ENCODE results near the gene PMEPA1. TPM values are rescaled to one million over a fixed set of nuclear protein-coding genes. Genes with fewer than 3 reads are reported as not detected.
A peak's percentile ranks its signal among the peaks of the same experiment; 100 is the strongest.

The PMEPA1 gene, protein sequence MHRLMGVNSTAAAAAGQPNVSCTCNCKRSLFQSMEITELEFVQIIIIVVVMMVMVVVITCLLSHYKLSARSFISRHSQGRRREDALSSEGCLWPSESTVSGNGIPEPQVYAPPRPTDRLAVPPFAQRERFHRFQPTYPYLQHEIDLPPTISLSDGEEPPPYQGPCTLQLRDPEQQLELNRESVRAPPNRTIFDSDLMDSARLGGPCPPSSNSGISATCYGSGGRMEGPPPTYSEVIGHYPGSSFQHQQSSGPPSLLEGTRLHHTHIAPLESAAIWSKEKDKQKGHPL
- 10 to 100 TPM; 28.3 to 60.3 TPM for total RNA-seq
- long read RNA-seq, full-length matches to known transcripts: 10 of 24 reads
- long read RNA-seq, partial matches to known transcripts: 2 of 24 reads
- long read RNA-seq, other reads (novel, unspliced or antisense): 12 of 24 reads

DNA sequence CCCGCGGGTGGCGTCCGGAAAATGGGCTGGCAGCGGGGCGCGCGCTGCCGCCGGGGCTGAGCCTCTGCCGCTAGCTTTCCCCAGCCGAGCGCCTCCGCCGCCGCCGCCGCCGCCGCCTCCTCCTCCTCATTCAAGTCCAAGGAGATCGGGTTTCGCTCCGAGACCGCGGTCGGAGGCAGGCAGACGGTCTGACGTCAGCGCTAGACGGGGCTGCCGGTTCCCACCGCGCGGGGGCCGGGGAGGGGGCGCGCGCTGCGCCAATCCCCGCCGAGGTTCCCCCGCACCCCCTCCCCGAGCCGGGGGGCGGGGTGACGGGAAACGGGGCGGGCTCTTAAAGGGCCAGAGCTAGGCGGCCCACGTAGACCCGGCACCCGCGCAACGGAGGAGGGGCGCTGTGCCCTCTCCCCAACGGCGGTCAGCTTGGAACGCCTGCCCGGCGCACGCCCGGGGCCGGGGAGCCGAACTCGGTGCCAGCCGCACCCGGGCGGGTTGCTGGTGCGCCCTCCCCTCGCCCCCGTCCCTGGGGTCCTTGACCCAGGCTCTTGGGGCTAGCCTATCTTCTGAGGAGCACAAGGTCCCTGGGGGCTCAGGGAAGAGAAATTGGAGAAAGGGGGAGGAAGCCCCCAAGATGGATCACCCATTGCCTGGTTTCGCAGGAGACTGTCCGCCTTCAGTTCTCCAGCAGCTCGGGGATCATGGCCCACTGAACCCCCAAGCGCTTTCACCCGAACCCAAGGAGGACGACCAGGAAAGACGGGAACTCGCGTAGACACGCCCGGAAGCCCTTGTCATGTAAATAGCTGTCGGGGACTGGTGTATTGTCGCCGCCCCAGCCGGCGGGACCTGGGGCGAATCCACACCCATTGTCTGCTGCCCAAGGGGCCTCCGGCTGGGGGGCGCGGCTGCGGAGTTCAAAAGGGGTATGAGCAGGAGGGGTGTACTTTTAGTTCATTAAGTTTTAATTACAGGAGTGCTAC, at the start of gene PMEPA1:
Gene PMEPA1 (minus strand): TSS at position 193 of the 977 bp plus-strand sequence. CDS start 433 bp downstream, outside the sequence.
- peak; percentile 92 to 94 for ATAC-seq
- intact Hi-C loops (cut with DNase I): loop anchor here in 1 of 2 donors (5.0 kb wide), 2 partner anchors 38 to 53 kb away; no protein-coding TSS in a partner anchor

DNA sequence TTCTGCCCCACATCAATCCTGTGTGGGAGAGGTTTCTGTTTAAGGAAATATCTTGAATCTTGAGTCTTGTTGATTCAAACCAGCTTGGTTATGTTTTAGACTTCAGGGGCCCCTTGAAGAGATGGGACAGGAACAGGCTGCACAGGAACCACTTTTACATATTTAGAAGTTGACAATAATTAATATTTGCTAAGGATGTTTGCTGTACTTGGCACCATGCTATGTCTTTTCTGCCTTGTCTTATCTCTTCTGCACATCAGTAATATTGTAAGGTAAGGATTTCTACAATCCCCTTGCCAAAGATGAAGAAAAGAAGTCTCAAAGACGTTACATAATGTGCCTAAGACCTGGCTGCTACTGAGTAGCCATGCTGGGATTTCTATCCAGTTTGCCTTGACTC, 48.0 kb upstream of the PMEPA1 start:
- no peak for DNase-seq
- ATAC-seq: no peak
- intact Hi-C loops (cut with DNase I): no loop called here

More for the DNA sequence above, at the start of gene PMEPA1:
- peak; percentile 96 for DNase-seq

DNA sequence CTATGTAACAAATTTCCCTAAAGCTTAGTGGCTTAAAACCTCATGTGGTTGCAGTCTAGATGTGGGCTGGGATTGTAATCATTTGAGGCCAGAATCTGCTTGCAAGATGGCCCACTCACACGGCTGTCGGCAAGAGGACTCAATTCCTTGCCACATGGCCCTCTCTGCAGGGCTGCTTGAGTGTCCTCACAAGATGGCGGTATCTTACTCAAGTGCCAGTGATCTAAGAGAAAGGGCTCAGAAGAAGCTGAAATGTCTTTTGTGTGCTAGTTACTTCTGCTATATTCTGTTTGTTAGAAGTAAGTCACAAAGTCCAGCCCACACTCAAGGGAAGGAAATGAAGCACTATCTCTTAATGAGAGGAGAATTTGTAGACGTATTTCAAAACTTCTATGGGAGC, 47.1 kb upstream of the PMEPA1 start:
- intact Hi-C loops (cut with DNase I): no loop called here
- no peak for ATAC-seq
- DNase-seq: no peak

DNA sequence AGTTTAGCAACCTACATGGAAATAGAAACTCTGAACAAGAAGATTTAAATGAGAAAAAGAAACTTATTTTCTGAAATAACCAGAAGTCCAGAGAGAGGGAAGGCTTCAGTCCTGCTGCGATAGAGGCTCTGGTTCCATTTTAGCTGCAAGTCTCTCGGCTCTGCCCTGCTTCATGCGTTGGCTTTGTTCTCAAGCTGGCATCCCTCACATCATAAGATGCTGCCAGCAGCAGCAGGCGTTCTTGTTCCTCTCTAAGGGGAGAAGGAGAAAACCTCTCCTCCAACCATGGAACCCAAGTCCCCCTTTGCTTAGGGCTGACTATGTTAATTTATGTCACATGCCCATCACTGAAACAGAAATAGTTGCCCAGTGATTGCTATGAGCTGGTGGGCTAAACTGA, 46.4 kb upstream of the PMEPA1 start:
- intact Hi-C loops (cut with DNase I): no loop called here
- DNase-seq (no peak), ATAC-seq (no peak)

DNA sequence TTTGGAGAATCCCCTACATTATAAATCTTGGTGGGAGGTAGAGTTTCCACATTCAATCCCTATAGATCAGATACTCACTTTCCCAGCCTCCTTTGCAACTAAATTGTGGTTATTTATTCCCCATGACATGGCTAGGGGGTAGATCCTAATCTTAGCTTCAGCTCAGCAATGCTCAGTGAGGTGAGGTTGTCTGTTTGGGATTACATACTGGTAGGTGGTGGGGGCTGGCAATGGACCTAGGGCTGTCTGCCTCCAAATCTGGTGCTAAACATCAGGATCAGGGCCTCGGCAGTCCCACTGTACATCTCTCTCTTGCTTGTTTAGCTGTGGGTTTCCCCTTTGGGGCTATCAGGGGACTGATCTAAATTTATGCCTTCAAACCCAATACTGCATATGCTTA, 45.8 kb upstream of the PMEPA1 start:
- ATAC-seq (no peak), DNase-seq (no peak)
- intact Hi-C loops (cut with DNase I): no loop called here

DNA sequence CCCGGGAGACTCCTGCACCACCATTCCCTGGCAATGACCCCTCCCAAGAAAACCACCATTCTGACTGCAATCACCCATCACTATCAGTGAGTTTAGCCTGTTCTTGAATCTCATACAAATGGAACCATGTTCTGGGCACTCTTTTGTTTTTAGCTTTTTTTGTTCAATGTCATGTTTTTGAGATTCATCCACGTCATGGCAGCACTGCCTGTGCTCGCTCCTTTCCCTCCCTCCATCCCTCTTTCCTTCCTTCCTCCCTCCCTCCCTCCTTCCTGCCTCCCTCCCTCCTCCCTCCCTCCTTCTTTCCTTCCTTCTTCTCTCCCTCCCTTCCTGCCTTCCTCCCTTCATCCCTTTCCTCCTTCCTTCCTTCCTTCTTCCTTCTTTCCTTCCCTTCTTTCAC, 44.4 kb upstream of the PMEPA1 start:
- DNase-seq (no peak), ATAC-seq (no peak)
- intact Hi-C loops (cut with DNase I): no loop called here

DNA sequence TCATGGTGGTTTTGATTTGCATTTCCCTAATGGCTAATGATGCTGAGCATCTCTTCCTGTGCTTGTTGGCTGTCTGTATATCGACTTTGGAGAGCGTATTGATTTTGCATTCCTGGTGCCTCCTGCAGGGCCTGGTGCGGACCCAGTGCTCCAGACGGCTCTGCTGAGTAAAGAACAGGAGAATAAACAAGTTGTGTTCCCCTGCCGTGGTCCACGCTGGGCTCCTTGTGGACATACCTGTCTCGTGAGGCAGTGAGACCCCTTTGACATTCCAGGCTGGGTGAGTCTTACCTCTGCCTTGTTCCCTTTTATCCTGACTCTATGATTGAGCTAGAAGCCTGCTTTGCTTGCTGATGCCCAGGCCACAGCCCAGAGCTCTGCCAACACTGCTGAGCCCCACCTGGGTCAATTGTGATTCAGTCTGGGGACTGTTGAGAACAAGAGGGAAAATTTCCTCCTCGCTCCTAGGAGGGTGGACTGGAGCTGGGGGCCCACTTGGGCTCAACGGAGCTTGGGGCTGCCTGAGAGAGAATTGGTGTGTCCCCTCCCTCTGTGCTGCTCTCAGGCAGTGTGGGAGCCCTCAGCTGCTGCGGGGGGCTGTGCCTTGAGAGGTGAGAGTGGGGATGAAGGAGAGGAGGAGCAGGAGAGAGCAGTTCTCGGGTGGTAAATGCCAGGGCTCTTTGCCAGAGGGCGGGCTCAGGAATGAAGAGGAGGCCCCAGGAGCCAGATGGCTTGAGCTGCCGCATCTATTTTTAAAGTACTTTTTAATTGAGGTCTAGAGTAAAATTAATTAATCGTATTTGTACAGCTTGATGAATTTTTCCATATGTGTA, 43.7 kb upstream of the PMEPA1 start:
- ATAC-seq (no peak), DNase-seq (no peak)
- intact Hi-C loops (cut with DNase I): no loop called here

DNA sequence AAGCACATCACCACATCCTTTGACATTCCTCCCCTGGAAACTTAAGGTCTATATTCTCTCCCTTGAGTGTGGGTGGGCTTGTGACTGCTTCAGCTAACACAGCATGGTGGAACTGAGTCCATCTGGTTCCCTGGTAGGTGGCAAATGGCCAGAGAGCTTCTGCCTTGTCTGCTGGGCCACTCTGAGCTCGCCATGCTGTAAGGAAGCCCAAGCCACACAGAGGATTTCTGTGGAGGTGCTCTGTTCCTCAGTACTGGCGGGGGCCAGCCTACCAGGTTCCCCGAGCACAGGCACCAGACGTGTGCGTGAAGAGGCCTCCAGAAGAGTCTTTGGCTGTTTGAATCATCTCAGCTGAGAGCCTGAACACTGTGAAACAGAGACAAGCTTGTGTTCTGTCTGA, 41.6 kb upstream of the PMEPA1 start:
- intact Hi-C loops (cut with DNase I): no loop called here
- DNase-seq (no peak), ATAC-seq (no peak)

DNA sequence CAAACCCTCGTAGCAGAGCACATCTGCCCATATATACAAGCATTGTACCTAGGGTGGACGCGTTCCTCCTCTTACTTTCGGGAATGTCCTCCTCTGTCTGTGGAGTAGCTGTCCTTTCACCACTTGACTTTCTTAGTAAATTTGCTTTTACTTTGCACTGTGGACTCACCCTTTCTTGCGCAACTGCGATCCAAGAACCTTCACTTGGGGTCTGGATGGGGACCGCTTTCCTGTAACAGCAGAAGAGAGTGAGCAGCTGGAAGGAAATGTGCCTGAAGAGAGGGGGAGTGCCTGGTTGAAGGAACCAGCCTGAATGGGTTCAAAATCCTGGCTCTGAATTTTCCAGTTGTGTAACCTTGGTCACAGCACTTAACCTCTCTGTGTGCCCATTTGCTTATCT, 40.1 kb upstream of the PMEPA1 start:
- intact Hi-C loops (cut with DNase I): no loop called here
- DNase-seq (no peak), ATAC-seq (no peak)

DNA sequence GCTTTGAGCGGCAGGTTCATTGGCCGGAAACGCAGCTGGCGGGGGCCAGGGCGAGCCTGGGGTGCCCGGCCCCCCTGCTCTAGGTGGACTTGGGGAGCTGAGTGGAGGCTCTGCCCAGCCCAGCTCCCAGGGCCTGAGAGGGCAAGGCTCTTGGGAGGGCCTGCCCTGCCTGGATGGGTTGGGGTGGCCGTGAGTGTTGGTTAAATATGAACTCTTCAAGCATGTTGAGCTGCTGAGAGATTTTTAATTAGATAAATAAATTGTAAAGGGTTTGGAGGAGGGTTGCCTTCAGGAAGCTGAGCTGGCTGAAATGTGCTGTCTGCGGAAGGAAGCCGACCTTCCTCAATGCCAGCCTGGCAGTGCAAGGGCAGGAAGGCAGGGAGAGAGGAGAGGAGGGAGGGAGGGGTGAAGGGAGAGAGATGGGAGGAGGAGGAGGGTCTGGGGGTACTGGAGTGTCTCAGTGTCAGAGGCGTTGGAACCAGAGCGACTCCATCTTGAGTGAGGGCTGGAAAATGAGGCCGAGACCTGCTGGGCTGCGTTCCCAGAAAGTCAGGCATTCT, 39.4 kb upstream of the PMEPA1 start:
- ATAC-seq (peak in 1 of 2 donors; percentile 34), DNase-seq (no peak)
- intact Hi-C loops (cut with DNase I): no loop called here

DNA sequence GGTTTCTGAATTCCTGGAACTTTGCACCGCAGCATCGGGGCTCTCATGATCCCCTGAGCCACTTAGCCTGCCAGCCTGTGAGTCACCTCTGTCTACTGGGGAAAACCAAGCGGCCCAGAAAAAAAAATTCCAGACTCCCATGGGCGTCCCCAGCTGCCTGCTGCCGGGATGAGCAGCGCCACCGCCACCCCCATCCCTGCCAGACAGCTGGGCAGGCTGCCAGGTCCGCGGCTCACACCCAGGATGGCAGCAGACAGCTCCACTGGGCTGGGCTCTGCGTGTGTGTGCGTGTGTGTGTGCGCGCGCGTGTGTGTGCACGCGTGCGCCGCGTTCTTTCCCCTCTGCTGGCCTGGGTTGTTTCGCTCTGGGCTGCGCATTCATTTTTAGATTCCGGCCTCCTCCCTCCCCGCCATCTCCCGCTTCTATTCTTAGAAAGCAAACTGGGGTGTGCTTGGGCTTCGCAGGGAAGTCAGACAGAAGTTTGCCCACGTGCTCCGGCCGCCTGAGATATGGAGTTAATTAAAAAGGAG, 38.9 kb upstream of the PMEPA1 start:
- ATAC-seq: peak; percentile 88 to 93
- intact Hi-C loops (cut with DNase I): no loop called here

DNA sequence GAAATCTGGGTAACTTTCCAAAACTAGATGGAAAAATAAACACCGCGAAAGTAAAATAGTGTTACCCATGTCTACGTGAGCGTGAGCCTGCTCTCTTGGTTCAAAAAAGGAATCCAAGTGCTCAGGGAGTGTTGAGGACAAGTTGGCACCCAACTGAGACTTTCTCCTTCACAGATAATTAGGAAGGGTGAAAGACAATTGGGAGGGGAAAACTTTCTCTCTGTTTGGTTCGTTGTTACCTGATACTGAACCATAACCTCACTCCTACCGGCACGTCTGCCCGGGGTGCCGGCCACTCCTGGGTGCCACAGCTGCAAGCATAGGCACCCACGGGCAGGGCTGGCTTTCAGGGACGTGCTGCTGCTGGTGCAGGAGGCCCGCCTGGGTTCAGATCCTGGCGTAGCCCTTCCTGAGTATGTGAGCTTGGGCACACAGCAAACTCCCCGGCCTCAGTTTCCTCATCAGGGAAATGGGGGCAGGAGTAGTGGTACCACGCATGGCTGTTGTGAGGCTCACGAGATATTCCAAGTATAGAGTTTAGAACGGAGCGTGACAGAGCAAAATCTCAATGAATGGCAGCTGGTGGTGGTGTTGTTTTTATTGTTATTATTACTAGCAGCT, 38.2 kb upstream of the PMEPA1 start:
- DNase-seq (no peak), ATAC-seq (peak; percentile 18 to 41)
- intact Hi-C loops (cut with DNase I): no loop called here

More for the DNA sequence above, 38.9 kb upstream of the PMEPA1 start:
- peak; percentile 86 for DNase-seq

DNA sequence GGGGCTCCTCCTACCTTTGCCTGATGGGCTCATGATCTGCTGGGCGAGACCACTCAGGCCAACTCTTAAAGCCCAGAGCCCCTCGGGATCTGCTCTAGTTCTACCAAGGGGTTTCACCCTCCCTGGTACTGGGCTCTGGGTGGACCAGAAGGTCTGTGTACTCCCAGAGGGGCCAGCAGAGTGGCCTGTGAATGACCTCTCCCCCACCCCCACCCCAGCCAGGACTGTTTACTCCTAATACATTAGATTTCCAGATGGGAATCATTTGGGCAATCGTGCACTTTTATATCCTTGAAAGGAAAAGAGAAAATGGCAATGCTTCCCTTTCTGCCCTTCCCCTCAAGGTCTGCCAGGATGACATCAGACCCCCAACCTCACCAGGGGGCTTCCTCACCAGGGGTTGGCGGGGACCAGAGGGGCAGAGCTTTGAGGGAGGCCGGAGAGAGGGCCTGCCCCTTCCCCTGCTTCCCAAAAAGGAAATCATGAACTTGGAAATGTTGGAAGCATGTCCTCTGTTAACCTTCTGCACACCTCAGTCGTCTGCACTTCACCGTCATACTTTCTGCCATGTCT, 37.1 kb upstream of the PMEPA1 start:
- DNase-seq (no peak), ATAC-seq (no peak)
- intact Hi-C loops (cut with DNase I): no loop called here

DNA sequence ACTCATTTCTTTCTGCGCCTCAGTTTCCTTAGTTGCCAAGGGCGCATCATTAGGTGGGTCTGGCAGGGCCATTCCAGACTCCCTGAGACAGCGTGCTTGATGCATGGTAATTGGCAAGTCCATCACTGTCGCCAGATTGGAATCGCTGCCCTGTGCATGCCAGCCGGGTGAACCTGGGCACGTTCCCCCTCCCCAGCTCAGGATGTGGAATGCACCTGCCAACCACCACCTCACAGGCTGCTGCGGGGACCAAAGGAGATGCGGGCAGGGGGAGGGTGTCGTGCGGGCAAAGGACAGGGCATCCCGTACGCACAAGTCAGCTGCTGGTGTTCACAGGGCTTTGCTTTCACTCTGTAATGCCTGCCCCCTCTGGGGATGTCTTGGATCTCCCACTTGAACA, 36.4 kb upstream of the PMEPA1 start:
- DNase-seq: no peak
- intact Hi-C loops (cut with DNase I): no loop called here
- no peak for ATAC-seq

DNA sequence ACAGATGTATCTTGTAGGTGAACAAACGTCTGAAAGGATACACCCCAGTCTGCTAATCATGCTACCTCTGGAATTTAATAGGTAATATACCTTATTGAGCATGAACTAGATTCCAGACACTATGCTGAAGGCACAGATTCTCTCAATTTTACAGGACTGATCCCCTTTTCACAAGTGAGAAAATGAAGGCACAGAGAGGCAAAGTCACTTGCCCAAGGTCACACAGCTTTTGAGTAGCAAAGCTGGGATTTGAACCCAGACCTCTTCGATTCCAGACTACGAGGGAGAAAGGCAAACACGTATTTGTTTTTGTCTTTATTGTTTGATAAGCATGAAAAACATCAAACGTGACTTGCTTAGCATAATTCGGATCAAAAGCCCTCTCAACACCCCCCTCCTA, 34.4 kb upstream of the PMEPA1 start:
- intact Hi-C loops (cut with DNase I): no loop called here
- no peak for ATAC-seq
- DNase-seq: no peak

DNA sequence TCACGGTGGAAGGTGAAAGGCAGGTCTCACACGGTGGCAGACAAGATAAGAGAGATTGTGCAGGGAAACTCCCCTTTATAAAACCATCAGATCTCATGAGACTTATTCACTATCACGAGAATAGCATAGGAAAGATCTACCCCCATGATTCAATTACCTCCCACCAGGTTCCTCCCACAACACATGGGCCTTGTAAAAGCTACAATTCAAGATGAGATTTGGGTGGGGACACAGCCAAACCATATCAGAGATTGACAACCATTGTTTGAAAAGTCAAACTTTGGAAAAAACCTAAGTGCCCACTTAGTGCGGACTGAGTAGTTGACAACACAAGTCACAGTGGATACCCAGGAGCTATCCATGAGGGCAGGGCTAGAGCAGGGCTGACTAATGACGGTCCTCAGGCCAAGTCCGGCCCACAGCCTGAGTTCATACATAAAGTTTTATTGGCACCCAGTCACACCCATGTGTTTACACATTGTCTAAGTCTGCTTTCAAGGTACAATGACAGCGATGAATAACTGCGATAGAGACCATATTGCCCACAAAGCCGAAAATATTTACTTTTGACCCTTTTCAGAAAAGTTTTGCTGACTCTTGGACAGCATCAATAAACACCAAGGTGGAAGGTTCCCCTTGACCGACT, 33.8 kb upstream of the PMEPA1 start:
- DNase-seq (no peak), ATAC-seq (no peak)
- intact Hi-C loops (cut with DNase I): no loop called here

DNA sequence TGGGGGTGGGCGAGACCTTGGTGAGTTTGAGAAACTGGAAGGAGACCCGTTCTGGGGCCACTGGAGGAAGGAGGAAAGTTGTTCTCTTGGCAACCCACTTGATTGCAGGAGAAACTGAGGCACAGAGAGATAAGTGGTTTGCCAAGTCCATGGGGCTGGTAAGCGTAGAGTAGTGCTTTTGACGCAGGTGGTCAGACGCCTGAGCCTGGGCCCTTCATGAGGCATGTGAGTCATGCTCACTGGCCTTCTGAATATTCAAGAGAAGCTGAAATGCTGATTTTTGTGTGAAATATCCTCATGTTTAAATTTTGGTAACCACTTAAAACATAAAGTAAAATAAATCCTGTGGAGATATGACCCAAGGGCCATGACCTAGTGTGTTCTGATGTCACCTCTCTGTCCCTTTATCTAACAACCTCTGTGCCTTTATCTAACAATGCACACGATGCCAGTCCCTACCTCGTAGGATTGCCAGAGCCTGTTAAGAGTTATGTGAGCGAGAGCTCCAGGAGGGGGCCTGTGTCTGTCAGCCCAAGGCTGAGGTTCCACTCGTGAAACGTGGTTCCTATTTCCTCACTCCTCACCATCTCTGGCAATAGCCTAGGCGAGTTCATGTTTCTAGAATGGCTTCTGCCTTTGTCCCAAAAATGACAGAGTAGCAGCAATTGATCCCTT, 32.8 kb upstream of the PMEPA1 start:
- ATAC-seq (no peak), DNase-seq (no peak)

More for the DNA sequence above, 32.8 kb upstream of the PMEPA1 start:
- intact Hi-C loops (cut with DNase I): no loop called here
